ENCODE results near the gene COX14.

COX14 gene

DNA sequence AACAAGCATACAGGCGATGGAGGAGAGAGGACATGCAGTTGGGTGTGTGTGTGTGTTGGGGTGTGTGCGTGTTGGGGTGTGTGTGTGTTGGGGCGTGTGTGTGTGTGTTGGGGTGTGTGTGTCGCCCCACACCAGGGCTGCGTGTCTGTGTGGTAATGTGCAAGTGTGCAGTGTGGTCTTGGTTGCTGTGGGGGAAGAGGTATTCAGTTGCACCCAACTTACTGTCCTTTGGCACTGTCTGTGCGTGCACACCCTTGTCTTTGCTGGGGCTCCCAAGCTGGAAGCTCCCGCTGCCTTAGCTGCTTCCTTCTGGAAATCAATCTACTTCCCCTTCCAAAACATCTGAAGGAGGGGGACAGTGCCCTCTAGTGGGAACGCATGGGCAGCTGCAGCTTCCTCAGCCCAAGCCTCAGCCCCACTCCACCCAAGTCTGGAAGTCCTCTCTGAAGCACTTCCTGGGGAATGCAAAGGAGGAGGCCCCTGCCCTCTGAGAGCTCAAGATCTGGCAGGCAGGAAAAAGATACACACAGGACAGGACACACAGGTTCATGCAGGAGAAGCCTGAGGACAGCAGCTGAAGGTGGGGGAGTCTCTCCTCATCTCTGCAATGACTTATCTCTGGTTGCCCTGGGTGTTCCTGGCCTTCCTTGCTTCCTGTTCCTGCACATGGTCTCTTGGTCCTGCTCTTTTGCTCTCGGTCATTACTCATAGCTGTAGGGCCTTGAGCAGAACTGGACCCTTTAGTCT is 41.5 kb upstream of the COX14 start:
- H3K27ac ChIP-seq = peak overlapping the region; percentile 42; the same call in 1 of the 2 replicates
- TF ChIP-seq, protein P1, sequence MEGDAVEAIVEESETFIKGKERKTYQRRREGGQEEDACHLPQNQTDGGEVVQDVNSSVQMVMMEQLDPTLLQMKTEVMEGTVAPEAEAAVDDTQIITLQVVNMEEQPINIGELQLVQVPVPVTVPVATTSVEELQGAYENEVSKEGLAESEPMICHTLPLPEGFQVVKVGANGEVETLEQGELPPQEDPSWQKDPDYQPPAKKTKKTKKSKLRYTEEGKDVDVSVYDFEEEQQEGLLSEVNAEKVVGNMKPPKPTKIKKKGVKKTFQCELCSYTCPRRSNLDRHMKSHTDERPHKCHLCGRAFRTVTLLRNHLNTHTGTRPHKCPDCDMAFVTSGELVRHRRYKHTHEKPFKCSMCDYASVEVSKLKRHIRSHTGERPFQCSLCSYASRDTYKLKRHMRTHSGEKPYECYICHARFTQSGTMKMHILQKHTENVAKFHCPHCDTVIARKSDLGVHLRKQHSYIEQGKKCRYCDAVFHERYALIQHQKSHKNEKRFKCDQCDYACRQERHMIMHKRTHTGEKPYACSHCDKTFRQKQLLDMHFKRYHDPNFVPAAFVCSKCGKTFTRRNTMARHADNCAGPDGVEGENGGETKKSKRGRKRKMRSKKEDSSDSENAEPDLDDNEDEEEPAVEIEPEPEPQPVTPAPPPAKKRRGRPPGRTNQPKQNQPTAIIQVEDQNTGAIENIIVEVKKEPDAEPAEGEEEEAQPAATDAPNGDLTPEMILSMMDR (conservative IDR thresholded peaks at IDR 0.05) = peak; percentile 98

DNA sequence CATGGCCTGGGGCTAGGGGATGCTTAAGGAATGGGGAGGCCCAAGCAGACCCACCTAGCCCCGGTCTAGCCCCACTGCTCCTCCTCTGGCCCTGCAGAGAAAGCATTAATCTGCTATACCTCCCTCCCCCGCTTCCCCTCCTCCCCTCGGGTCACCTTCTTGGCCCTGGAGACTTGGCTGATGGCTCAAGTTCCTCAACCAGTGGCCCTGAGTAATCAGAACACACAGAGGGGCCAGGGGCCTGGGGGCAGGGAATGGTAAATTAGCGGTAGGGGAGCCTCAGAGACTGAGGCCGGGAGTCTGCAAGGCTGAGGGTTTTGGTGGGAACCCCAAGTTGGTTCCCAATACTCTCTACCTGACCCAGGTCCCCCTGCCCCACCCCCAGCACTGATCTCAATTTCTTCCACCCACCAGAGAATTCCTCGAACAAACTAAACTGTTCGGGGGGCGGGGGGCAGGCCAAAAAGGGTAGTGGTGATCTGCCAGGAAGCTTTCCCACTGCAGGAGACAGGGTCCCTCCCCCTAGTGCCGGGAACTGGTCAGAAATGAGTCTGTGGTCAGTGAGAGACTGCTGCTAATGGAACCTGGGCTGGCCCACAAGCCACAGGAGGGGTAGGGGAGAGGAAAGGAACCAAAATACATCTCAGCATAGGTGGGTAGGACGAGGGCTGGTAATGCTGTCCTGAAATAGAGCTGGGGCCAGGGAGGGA is 39.7 kb upstream of the COX14 start:
- no peak overlapping the region for H3K27ac ChIP-seq
- TF ChIP-seq, protein P1 (conservative IDR thresholded peaks at IDR 0.05) = no peak

DNA sequence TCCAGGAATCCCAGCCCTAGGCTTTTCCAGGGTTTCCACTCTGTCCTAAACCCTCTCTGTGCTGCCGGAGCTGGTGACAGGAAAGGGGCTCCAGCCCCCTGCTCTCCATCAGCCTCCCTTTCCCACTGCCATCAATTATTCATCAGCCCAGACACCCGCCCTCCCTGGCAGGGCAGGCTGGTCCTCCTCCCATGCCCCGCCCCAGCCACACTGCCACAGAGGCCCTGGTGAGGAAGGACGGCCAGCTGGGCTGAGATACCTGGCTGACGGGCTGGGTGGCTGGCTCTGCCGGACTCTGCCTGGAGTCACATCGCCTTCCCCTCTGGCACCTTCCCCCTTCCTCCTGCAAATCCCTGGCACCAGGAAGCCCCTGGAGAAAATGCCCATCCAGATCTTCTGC is 38.8 kb upstream of the COX14 start:
- no peak overlapping the region for H3K27ac ChIP-seq
- TF ChIP-seq, protein P1 (conservative IDR thresholded peaks at IDR 0.05) = no peak

DNA sequence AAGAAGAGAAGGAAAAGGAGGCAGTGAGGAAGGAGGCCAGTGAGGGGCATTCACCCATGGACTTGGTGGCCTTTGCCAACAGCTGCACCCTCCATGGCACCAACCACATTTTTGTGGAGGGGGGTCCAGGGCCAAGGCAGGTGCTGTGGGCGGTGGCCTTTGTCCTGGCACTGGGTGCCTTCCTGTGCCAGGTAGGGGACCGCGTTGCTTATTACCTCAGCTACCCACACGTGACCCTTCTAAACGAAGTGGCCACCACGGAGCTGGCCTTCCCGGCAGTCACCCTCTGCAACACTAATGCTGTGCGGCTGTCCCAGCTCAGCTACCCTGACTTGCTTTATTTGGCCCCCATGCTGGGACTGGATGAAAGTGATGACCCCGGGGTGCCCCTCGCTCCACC is 38.3 kb upstream of the COX14 start:
- TF ChIP-seq, protein P1 (conservative IDR thresholded peaks at IDR 0.05) = no peak
- H3K27ac ChIP-seq = no peak overlapping the region

DNA sequence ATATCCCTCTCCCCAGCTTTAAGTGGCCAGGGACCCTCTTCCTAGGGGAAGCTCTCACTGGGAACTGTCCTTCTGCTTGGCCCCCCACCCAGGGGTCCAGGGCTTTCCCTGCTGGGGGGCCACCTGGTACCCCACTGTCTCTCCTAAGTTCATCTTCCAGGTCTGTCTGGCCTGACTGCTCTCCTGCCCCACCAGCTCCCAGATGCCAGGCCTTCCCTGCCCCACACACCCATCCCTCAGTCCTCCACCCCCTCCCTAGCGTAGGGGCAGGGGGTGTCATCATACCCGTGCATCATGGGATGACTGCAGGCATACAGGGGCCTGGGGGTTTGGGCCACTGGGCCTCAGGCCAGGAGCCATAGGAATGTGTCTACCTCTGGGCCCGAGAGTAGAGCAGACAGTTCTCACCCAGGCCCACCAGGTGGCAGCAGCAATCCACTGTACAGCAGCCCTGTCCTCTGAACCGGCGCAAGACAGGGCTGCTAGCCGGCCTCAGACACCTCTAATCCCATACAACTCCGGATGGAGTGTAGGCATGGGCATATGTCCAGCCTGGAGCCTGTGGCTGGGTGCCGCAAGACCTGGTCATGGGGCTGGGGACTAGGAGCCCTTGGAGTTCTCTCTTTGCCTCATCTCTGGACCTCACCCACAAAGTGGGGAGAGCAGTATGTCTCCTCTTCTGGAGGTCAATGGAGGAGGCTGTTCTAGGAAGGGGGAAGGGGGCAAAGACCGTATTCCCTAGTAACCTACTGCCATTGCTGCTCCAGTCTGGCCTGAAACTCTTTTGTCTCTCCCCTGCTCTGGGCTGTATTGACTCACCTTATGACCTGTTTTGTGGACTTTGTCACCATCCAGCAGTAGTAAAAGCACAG is 36.9 kb upstream of the COX14 start:
- peak overlapping the region; percentile 43 for H3K27ac ChIP-seq
- TF ChIP-seq, protein P1 (conservative IDR thresholded peaks at IDR 0.05) = peak; percentile 98

DNA sequence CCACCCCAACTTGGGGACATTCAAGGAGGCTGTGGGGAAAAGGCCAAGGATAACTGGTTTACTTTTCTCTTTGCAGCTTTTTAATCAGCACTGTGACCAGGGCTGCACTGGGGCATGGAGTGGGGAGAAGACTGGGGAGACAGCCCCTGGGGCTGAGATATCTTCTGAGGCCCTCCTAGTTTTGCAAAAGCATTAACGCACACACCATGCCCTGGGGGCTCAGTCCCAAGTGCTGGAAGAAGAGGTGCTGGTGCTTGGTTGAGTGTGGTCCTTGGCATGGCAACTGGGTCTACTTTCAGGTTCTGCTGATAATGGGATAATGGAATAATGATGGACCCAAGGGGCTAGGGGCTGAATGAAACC is 36.2 kb upstream of the COX14 start:
- H3K27ac ChIP-seq = peak overlapping the region; percentile 43
- TF ChIP-seq, protein P1 (conservative IDR thresholded peaks at IDR 0.05) = no peak

DNA sequence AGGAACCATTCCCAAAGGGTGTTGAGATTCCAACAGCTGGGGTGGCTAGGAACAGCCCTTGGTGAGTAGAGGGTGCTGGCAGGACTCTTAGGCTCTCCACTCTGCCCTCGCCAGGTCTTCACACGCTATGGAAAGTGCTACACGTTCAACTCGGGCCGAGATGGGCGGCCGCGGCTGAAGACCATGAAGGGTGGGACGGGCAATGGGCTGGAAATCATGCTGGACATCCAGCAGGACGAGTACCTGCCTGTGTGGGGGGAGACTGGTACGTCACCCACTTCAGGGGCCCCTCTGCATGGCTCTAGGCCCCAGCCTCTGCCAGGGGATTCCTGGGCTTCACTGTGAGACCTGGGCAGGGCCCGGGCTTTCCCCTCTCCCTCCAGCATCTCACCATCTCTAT is 34.9 kb upstream of the COX14 start:
- TF ChIP-seq, protein P1 (conservative IDR thresholded peaks at IDR 0.05) = no peak
- H3K27ac ChIP-seq = no peak overlapping the region

Data from VCaP (cell line).